ENCODE data around the gene SHC2. TPM values are rescaled to one million over a fixed set of nuclear protein-coding genes. Genes with fewer than 3 reads are reported as not detected.

Gene SHC2
- total RNA-seq, 1 experiment from 2014 or later = 2.4 TPM

DNA sequence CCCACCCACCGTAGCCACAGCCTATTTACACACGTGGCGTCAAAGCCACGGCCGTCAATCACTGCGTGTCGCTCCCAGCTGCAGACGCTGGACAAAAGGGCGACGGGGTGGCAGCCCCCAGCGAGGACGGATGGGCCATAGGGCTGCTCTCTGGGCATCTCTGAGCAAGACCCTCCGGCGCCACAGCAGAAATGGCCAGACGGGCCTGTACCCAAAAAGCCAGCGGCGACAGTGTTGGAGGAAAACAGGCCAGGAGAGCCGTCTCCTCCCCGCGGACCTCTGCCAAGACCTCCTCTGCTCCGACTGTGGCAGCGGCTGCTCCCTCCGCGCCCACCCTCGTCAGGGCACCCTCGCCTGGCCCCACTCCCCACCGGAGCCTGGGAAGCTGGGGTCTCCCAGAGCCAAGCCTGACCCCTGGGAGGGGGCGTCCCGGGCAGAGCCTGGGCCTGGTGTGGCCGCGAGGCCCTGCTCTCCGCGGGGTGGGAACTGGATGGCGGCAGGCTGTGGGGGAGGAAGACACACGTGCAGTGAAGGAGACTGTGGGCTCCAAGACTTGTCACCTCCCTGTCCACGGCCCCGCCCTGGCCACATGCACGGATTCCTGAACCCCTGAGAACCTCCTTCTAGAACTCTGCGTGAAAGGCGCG is 54.6 kb downstream of the SHC2 start:
- no TSS peak for BruUV-seq (replicated peaks)
- Mint-ChIP-seq H3K4me3 (ENCODE audit: unreplicated experiment) (no peak overlapping the region), H3K4me1 (ENCODE audit: low read depth, unreplicated experiment) (no peaks in the 10 kb centered on the region), H3K36me3 (ENCODE audit: insufficient read depth, unreplicated experiment) (no peaks in the 10 kb centered on the region), H3K27ac (ENCODE audit: unreplicated experiment) (no peak overlapping the region), H3K27me3 (ENCODE audit: insufficient read depth, unreplicated experiment) (peaks cover 5% of the 10 kb centered on the region), H3K9me3 (ENCODE audit: unreplicated experiment) (no peaks in the 10 kb centered on the region)
- no peaks in the 10 kb centered on the region for H3K36me3 ChIP-seq (ENCODE audit: control insufficient read depth, insufficient read depth, low read length)
- ChIA-PET POLR2A (no interaction called here), CTCF (no interaction called here)
- no peak overlapping the region for H3K4me3 ChIP-seq (ENCODE audit: low read depth, low read length)
- TF ChIP-seq, protein P1, sequence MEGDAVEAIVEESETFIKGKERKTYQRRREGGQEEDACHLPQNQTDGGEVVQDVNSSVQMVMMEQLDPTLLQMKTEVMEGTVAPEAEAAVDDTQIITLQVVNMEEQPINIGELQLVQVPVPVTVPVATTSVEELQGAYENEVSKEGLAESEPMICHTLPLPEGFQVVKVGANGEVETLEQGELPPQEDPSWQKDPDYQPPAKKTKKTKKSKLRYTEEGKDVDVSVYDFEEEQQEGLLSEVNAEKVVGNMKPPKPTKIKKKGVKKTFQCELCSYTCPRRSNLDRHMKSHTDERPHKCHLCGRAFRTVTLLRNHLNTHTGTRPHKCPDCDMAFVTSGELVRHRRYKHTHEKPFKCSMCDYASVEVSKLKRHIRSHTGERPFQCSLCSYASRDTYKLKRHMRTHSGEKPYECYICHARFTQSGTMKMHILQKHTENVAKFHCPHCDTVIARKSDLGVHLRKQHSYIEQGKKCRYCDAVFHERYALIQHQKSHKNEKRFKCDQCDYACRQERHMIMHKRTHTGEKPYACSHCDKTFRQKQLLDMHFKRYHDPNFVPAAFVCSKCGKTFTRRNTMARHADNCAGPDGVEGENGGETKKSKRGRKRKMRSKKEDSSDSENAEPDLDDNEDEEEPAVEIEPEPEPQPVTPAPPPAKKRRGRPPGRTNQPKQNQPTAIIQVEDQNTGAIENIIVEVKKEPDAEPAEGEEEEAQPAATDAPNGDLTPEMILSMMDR (IDR thresholded peaks at IDR 0.05; ENCODE audit: insufficient read depth in 1 of 2, low read depth in 1 of 2, low read length in 1 of 2, severe bottlenecking in 1 of 2, unreplicated experiment in 1 of 2) = no peak
- intact Hi-C loops (cut with micrococcal nuclease; ENCODE audit: unreplicated experiment) = no loop called here
- no peaks in the 10 kb centered on the region; the same call in 1 of the 2 replicates for H3K27me3 ChIP-seq (replicated peaks; ENCODE audit: control insufficient read depth, insufficient read depth, low read length)
- no peaks in the 10 kb centered on the region for H3K9me3 ChIP-seq
- DNase-seq = no peak
- H3K4me1 ChIP-seq = peaks cover 5% of the 10 kb centered on the region; the same call in 1 of the 2 replicates

DNA sequence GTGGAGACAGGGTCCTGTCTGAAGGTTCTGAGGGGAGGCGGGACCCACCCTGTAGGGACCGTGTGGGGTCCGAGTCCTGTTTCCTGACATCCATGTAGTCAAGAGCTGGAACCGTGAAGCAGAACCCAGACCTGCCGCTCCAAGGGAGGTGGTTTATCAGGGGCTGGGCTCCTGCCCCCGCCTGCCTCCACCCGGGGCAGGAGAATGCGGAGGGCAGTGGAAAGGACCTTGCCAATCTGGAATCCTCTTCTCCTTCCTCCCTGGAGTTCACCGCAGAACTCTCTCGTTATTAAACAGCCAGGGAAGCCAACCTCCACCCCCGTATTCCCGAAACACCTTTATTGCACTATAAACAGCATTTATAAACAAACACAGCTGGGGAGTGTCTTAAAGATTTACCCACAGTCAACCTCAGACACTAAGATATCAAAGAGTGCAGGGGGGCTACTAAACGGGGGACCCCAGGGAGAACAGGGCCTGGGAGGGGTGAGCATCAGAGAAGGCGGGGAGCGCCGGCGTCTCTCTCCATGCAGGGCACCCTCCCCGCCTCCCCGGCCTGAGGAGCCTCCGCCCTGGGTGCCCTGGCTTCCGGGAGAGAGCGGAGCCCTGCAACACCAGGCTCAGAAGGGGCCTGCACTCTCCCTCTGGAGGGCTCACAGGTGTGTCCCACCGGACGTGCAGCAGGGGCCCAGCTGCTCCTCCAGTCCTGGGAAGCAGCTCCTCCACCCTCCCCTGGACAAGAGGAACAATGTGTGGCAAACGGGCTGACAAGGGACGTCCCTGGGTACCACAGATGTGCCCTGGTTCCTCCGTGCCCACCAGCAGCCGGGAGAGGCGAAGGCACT is 55.5 kb downstream of the SHC2 start:
- H3K27me3 ChIP-seq (replicated peaks; ENCODE audit: control insufficient read depth, insufficient read depth, low read length) = no peaks in the 10 kb centered on the region; the same call in 1 of the 2 replicates
- BruUV-seq (replicated peaks) = no TSS peak
- Mint-ChIP-seq H3K27me3 (ENCODE audit: insufficient read depth, unreplicated experiment) (peaks cover 5% of the 10 kb centered on the region), H3K4me1 (ENCODE audit: low read depth, unreplicated experiment) (no peaks in the 10 kb centered on the region), H3K36me3 (ENCODE audit: insufficient read depth, unreplicated experiment) (no peaks in the 10 kb centered on the region), H3K4me3 (ENCODE audit: unreplicated experiment) (no peak overlapping the region), H3K9me3 (ENCODE audit: unreplicated experiment) (no peaks in the 10 kb centered on the region), H3K27ac (ENCODE audit: unreplicated experiment) (no peak overlapping the region)
- POLR2A ChIA-PET = no interaction called here
- no peaks in the 10 kb centered on the region for H3K36me3 ChIP-seq (ENCODE audit: control insufficient read depth, insufficient read depth, low read length)
- H3K9me3 ChIP-seq = no peaks in the 10 kb centered on the region
- DNase-seq = no peak
- intact Hi-C loops (cut with micrococcal nuclease; ENCODE audit: unreplicated experiment) = no loop called here
- CTCF ChIA-PET = no interaction called here
- H3K4me1 ChIP-seq = peaks cover 5% of the 10 kb centered on the region; the same call in 1 of the 2 replicates
- H3K4me3 ChIP-seq (ENCODE audit: low read depth, low read length) = no peak overlapping the region
- TF ChIP-seq, protein P1 (IDR thresholded peaks at IDR 0.05; ENCODE audit: insufficient read depth in 1 of 2, low read depth in 1 of 2, low read length in 1 of 2, severe bottlenecking in 1 of 2, unreplicated experiment in 1 of 2) = no peak

DNA sequence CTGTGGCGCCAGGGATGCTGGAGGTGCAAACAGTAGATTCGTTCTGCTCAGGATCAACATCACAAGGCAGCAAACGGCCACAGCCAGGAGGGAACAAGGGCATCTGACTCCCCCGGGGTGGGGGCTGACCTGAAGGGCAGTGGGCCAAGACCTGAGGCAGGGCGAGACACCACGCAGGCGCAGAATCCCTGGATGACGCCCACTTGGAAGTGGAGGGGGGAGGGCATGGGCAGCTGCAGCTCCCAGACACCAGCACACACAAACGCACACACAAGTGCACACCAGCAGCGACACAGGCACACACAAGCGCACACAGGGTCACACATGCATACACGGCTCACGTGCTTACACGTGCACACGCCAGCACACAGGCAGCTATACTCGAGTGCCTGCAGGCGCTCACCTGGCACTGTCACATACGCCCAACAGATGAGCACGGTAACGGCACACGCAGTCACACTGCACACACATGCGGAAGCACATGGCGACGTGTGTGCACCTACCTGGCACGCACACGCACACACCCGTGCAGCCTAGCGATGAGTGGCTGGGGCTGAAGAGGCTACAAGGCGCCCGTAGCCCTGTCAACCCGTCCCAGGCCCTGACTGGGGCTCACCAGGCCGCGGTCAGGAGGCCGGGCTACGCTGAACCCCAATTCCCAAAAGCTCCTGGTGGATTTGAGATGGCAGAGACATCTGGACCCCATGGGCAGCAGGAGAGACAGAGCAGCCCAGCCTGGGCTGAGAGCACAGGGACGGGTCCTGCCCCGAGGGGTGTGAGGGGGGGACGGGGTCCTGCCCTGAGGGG is 57.4 kb downstream of the SHC2 start:
- TF ChIP-seq, protein P1 (IDR thresholded peaks at IDR 0.05; ENCODE audit: insufficient read depth in 1 of 2, low read depth in 1 of 2, low read length in 1 of 2, severe bottlenecking in 1 of 2, unreplicated experiment in 1 of 2) = no peak
- DNase-seq = no peak
- no TSS peak for BruUV-seq (replicated peaks)
- Histone ChIP-seq H3K36me3 (ENCODE audit: control insufficient read depth, insufficient read depth, low read length) (no peaks in the 10 kb centered on the region), H3K9me3 (no peaks in the 10 kb centered on the region), H3K27me3 (replicated peaks; ENCODE audit: control insufficient read depth, insufficient read depth, low read length) (no peaks in the 10 kb centered on the region; the same call in 1 of the 2 replicates), H3K4me3 (ENCODE audit: low read depth, low read length) (no peak overlapping the region), H3K4me1 (no peaks in the 10 kb centered on the region)
- ChIA-PET CTCF (no interaction called here), POLR2A (no interaction called here)
- H3K27ac Mint-ChIP-seq (ENCODE audit: unreplicated experiment) = no peak overlapping the region
- no peak overlapping the region for H3K4me3 Mint-ChIP-seq (ENCODE audit: unreplicated experiment)
- H3K4me1 Mint-ChIP-seq (ENCODE audit: low read depth, unreplicated experiment) = no peaks in the 10 kb centered on the region
- H3K9me3 Mint-ChIP-seq (ENCODE audit: unreplicated experiment) = no peaks in the 10 kb centered on the region
- H3K36me3 Mint-ChIP-seq (ENCODE audit: insufficient read depth, unreplicated experiment) = no peaks in the 10 kb centered on the region
- H3K27me3 Mint-ChIP-seq (ENCODE audit: insufficient read depth, unreplicated experiment) = no peaks in the 10 kb centered on the region
- intact Hi-C loops (cut with micrococcal nuclease; ENCODE audit: unreplicated experiment) = no loop called here
